ENCODE results near the gene ALKBH5.

- TF ChIP-seq CTCF (IDR thresholded peaks at IDR 0.05; ENCODE audit: low read depth, low read length) (no peak), MAX (IDR thresholded peaks at IDR 0.05; ENCODE audit: low read depth, low read length) (no peak)
Measured at GRCh38 chr17:18227635-18228034, 44.0 kb downstream of the ALKBH5 start.

Measured in NB4 (cell line).